OCI-LY7 (cell line): Measurements from ENCODE around the gene TPM4.

Experiments
- EZH2phosphoT487 ChIP-seq: fragments of 200-600 bp; sonication (generic); IDR thresholded peaks from 2 replicates; pipeline ENCODE4 v1.6.1; 2018; ENCODE audit warnings: low read depth, borderline replicate concordance, mild to moderate bottlenecking, mixed run types, antibody characterized with exemption, low read length, moderate library complexity, mixed read lengths
- TF ChIP-seq, protein P1 (sequence below): fragments of 200-600 bp; sonication (generic); conservative IDR thresholded peaks from 2 replicates; pipeline ENCODE4 v1.5.1; 2014; ENCODE audit warnings: mild to moderate bottlenecking, antibody characterized with exemption, low read length, moderate library complexity, mixed read lengths

DNA sequence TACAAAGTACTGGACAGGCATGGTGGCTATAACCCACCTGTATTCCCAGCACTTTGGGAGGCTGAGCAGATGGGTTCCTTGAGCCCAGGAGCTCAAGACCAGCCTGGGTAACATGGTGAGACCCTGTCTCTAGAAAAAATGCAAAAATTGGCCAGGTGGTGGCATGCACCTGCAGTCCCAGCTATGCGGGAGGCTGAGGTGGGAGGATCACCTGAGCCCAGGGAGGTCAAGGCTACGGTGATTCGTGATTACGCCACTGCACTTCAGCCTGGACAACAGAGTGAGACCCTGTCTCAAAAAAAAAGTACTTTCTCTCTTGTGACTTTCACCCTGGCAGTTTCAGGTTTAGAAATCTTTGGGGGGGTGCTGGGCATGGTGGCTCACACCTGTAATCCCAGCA, 24.2 kb downstream of the TPM4 start:
- TF ChIP-seq, protein P1, sequence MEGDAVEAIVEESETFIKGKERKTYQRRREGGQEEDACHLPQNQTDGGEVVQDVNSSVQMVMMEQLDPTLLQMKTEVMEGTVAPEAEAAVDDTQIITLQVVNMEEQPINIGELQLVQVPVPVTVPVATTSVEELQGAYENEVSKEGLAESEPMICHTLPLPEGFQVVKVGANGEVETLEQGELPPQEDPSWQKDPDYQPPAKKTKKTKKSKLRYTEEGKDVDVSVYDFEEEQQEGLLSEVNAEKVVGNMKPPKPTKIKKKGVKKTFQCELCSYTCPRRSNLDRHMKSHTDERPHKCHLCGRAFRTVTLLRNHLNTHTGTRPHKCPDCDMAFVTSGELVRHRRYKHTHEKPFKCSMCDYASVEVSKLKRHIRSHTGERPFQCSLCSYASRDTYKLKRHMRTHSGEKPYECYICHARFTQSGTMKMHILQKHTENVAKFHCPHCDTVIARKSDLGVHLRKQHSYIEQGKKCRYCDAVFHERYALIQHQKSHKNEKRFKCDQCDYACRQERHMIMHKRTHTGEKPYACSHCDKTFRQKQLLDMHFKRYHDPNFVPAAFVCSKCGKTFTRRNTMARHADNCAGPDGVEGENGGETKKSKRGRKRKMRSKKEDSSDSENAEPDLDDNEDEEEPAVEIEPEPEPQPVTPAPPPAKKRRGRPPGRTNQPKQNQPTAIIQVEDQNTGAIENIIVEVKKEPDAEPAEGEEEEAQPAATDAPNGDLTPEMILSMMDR = no peak
- TF ChIP-seq EZH2phosphoT487 = no peak
